Peyer's patch (tissue), 4 donors: ENCODE results near the gene GLI2. TPM values are rescaled to one million over a fixed set of nuclear protein-coding genes. Genes with fewer than 3 reads are reported as not detected.
A peak's percentile ranks its signal among the peaks of the same experiment; 100 is the strongest.

Experiments
- DNase-seq, 3 donors: peaks; one replicate each; pipeline ENCODE4 v3.0.0-alpha.2; 2017 to 2019
- H3K27ac ChIP-seq, 4 donors: fragments of 200-600 bp; sonication (generic); one replicate each; pipeline ENCODE4 v1.5.1; 2016 to 2019
- H3K27me3 ChIP-seq, 2 donors: fragments of 200-600 bp; sonication (generic); one replicate each; pipeline ENCODE4 v1.5.1; 2019
- H3K36me3 ChIP-seq, 3 donors: fragments of 200-600 bp; sonication (generic); one replicate each; pipeline ENCODE4 v1.5.1; 2016 to 2019
- H3K4me1 ChIP-seq, 4 donors: fragments of 200-600 bp; sonication (generic); one replicate each; pipeline ENCODE4 v1.5.1; 2016 to 2019
- H3K4me3 ChIP-seq, 4 donors: fragments of 200-600 bp; sonication (generic); 1 replicate in 3 of 4; 2 replicates in 1 of 4; pipeline ENCODE4 v1.5.1; 2016 to 2019; ENCODE audit warnings: mild to moderate bottlenecking in 1 of 4
- H3K9me3 ChIP-seq, 4 donors: fragments of 200-600 bp; sonication (generic); one replicate each; pipeline ENCODE4 v1.5.1; 2016 to 2019; ENCODE audit warnings: mild to moderate bottlenecking in 1 of 4
- CTCF ChIP-seq, 6 experiments: fragments of 450-650 bp in 4 of 6; fragments of 200-600 bp in 2 of 6; sonication (generic) in 1 of 6; IDR thresholded peaks; one replicate each; pipeline ENCODE4 v1.5.1; 2017 to 2019; ENCODE audit warnings: antibody characterized with exemption in 6 of 6, mild to moderate bottlenecking in 3 of 6, moderate library complexity in 1 of 6
- POLR2A ChIP-seq, 2 donors: fragments of 450-650 bp; IDR thresholded peaks; one replicate each; pipeline ENCODE4 v1.5.1; 2017; ENCODE audit warnings: antibody characterized with exemption in 2 of 2, mild to moderate bottlenecking in 2 of 2, moderate library complexity in 2 of 2
- total RNA-seq, 4 donors: library from RNA; depleted of rRNA; stranded (reverse); fragments of >200 nt; gene quantifications; one replicate each; pipeline ENCODE4 v1.1.0, GENCODE V29; 2016

GLI2 gene
- total RNA-seq, 4 donors from 2014 or later, result 0.18 to 5.8 (median 0.94) TPM

DNA sequence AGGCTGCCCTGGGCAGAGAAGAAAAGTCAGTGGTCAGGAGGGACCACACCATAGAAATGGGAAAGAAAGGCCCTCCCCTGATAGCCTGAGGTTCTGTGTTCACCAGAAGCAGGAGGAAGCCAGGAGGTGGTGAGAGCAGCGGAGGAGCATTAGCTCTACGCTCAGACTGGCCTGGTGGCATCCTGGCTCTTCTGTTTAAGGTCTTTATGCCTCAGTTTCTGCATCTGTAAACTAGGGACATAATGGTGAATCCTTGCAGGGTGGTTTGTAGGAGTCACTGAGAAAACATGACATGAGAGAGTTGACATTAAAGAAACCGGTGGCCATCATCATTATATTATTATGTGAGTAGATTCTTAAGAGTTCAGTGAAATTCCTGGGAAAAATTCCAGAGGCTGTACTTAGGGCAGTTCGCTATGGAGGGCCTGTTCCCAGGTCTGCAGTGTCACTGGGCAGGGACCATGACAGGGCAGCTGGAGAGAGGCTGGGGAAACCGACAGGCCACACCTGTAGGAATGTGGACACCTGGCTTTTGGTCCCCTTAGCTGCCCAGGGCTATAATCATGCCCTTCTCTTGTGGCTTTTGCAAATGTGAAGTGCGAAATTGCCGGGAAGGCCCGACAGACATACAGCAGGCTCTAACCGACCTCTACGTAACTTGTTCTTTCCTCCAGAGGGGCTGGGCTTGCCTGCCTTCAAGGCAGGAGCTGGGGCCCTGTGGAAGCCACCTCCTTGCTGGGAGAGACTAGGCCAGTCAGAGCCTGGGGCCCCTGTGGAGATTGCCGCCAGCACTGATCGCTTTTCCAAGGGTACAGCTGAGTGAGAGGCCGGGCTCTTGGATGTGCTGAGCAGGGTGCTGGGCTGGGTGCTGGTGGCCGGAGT lies 31.0 kb downstream of the GLI2 start:
- Histone ChIP-seq H3K4me3 (no peak overlapping the region), H3K4me1 (peaks cover 0 to 15% (median 0%) of the 10 kb centered on the region in 4 donors), H3K9me3 (no peaks in the 10 kb centered on the region), H3K27me3 (no peaks in the 10 kb centered on the region), H3K36me3 (no peaks in the 10 kb centered on the region), H3K27ac (peak overlapping the region; percentile 49 to 80 (median 69))
- DNase-seq, result peak in 1 of 3 donors; percentile 33
- no peak for TF ChIP-seq CTCF (IDR thresholded peaks at IDR 0.05)

DNA sequence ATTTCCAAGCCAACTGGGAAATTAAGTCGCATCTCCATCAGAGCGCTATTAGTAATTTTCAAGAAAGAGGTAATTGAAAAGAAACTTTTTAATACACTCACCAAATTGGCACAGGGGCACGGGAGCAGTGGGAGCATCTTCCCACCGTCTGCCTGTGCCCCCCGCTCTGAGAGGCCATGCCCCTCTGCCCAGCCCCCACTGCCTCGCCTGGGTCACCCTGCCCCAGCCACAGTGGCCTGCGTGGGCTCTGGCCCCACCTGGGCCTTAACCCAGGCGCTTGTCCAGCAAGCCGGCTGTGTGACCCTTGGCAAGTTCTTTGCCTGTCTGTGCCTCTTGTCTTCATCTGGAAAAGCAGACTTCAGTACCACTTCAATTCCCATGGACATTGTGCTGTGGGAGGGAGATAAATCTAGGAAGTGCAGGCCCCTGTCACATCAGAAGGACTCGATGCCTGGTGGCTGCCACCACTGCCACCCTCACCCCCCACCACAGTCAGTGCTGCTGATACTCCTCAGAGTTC lies 31.9 kb downstream of the GLI2 start:
- DNase-seq, result peak in 1 of 3 donors; percentile 25
- H3K4me3 ChIP-seq, result no peak overlapping the region
- no peaks in the 10 kb centered on the region for H3K27me3 ChIP-seq
- no peaks in the 10 kb centered on the region for H3K36me3 ChIP-seq
- H3K9me3 ChIP-seq, result no peaks in the 10 kb centered on the region
- TF ChIP-seq POLR2A (IDR thresholded peaks at IDR 0.05) (no peak), CTCF (IDR thresholded peaks at IDR 0.05) (no peak)
- H3K4me1 ChIP-seq, result peaks cover 0 to 15% (median 0%) of the 10 kb centered on the region in 4 donors
- peak overlapping the region in 1 of 4 donors; percentile 80 for H3K27ac ChIP-seq

GRCh38 chr2:120768112-120769048 lies 32.7 kb downstream of the GLI2 start:
- DNase-seq, result peak in 1 of 3 donors; percentile 36

DNA sequence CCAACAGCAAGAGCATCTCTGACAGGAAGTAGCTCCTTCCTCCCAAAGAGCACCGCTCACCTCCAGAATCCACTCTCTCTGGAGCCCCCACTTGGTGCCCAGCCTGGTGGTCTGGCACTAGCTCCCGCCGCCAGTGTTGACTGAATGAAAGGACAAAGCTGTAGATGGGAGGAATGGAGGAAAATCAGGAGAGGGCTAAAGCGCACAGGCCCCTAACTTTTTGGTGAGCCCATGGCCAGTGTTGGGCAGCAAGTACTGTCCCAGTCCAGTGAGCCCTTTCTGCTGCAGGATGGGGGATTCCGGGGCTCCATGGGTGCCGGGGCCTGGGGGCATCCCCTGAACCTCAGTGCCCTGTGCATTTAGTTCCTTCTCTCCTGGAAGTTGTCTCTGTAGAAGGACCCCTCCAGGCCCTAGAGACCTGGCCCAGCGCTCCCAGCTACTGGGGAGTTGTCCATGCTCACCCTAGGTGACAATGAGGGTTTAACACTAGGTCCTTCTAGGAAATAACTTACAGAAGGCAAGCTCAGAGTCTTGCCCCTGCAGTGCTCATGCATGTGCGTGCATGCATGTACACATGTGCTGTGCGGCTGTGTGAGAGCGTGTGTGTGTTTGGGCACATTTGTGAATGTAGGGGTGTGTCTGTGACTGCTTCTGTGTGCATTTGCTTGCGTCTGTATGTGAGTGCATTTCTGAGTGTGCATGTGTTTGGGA lies 33.6 kb downstream of the GLI2 start:
- H3K4me3 ChIP-seq, result no peak overlapping the region
- no peak for TF ChIP-seq POLR2A (IDR thresholded peaks at IDR 0.05)
- TF ChIP-seq CTCF (IDR thresholded peaks at IDR 0.05), result no peak
- peak in 1 of 3 donors; percentile 32 for DNase-seq
- H3K4me1 ChIP-seq, result peaks cover 0 to 15% (median 0%) of the 10 kb centered on the region in 4 donors
- no peaks in the 10 kb centered on the region for H3K36me3 ChIP-seq
- H3K27me3 ChIP-seq, result no peaks in the 10 kb centered on the region
- H3K9me3 ChIP-seq, result no peaks in the 10 kb centered on the region
- H3K27ac ChIP-seq, result no peak overlapping the region

More at GRCh38 chr2:120768112-120769048, 32.7 kb downstream of the GLI2 start:
- H3K4me1 ChIP-seq, result peaks cover 0 to 15% (median 0%) of the 10 kb centered on the region in 4 donors
- TF ChIP-seq CTCF (IDR thresholded peaks at IDR 0.05) (no peak), POLR2A (IDR thresholded peaks at IDR 0.05) (no peak)
- H3K9me3 ChIP-seq, result no peaks in the 10 kb centered on the region
- no peak overlapping the region for H3K27ac ChIP-seq
- no peak overlapping the region for H3K4me3 ChIP-seq
- H3K36me3 ChIP-seq, result no peaks in the 10 kb centered on the region
- no peaks in the 10 kb centered on the region for H3K27me3 ChIP-seq

DNA sequence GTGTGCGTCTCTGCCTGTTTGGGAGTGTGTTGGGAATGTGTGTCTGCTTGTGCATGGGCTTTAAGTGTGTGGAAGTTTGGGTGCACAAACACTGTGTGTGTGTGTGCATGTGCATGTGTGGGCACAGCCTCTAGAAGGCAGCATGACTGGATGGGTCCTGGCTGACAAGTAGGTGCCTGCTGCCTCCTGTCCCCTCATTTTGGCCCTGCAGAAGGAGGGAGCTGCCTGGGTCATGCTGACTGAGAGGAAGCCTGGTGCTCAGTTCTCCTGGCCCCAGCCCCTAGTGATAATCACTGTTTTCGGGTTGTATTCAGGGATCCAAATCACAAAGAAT lies 34.1 kb downstream of the GLI2 start:
- TF ChIP-seq CTCF (IDR thresholded peaks at IDR 0.05) (no peak), POLR2A (IDR thresholded peaks at IDR 0.05) (no peak)
- Histone ChIP-seq H3K4me3 (no peak overlapping the region), H3K27ac (no peak overlapping the region), H3K27me3 (no peaks in the 10 kb centered on the region), H3K9me3 (no peaks in the 10 kb centered on the region), H3K4me1 (peaks cover 0 to 13% (median 0%) of the 10 kb centered on the region in 4 donors), H3K36me3 (no peaks in the 10 kb centered on the region)
- DNase-seq, result peak in 1 of 3 donors; percentile 18
